HG02623 (cell line): Measurements from ENCODE around the gene CLDN10.

ENCODE experiments used
- ATAC-seq: cut with Tn5 transposase; IDR thresholded peaks from one replicate; pipeline ENCODE4 v1.9.1; 2021; ENCODE audit warnings: moderate library complexity; ENCODE audit not compliant: unreplicated experiment

CLDN10 gene

GRCh38 chr13:95596701-95597100 lies 44.2 kb downstream of the CLDN10 start:
- no peak for ATAC-seq

- ATAC-seq: no peak
Measured at GRCh38 chr13:95601216-95601615, 48.7 kb downstream of the CLDN10 start.

GRCh38 chr13:95601906-95602305 lies 49.4 kb downstream of the CLDN10 start:
- ATAC-seq: no peak

GRCh38 chr13:95603887-95604555 lies 51.5 kb downstream of the CLDN10 start:
- no peak for ATAC-seq

GRCh38 chr13:95604556-95604915 lies 52.0 kb downstream of the CLDN10 start:
- no peak for ATAC-seq

GRCh38 chr13:95605448-95606125 lies 53.1 kb downstream of the CLDN10 start:
- ATAC-seq: no peak

GRCh38 chr13:95607366-95607765 lies 54.8 kb downstream of the CLDN10 start:
- ATAC-seq: no peak

GRCh38 chr13:95608640-95609323 lies 56.3 kb downstream of the CLDN10 start:
- ATAC-seq: no peak

GRCh38 chr13:95614641-95615245 lies 62.2 kb downstream of the CLDN10 start:
- no peak for ATAC-seq

- ATAC-seq: no peak
Measured at GRCh38 chr13:95615539-95615938, 63.0 kb downstream of the CLDN10 start.

GRCh38 chr13:95620030-95620824 lies 67.7 kb downstream of the CLDN10 start:
- no peak for ATAC-seq

- no peak for ATAC-seq
Measured at GRCh38 chr13:95620825-95621498, 68.4 kb downstream of the CLDN10 start.

GRCh38 chr13:95623141-95623540 lies 70.6 kb downstream of the CLDN10 start:
- no peak for ATAC-seq

GRCh38 chr13:95624020-95624419 lies 71.5 kb downstream of the CLDN10 start:
- no peak for ATAC-seq

- ATAC-seq: no peak
Measured at GRCh38 chr13:95626768-95627167, 74.2 kb downstream of the CLDN10 start.

GRCh38 chr13:95627590-95627989 lies 75.1 kb downstream of the CLDN10 start:
- ATAC-seq: no peak

- ATAC-seq: no peak
Measured at GRCh38 chr13:95628488-95628887, 76.0 kb downstream of the CLDN10 start.

- no peak for ATAC-seq
Measured at GRCh38 chr13:95629071-95629470, 76.6 kb downstream of the CLDN10 start.
